NCI-H345 treated with DMSO at 0.1 percent for 48 hours (cell line): ENCODE results near the gene CTIF.
A peak's percentile ranks its signal among the peaks of the same experiment; 100 is the strongest.
"Not testable (repeated sequence)": the region's sequence is repeated elsewhere in the genome, so short reads cannot be mapped to it uniquely, and the experiment has no call there.

ENCODE experiments used
- DNase-seq: peaks from one replicate; lab custom pipeline; 2025; ENCODE audit not compliant: unreplicated experiment; lab: John Stamatoyannopoulos, UW

Gene CTIF

GRCh38 chr18:48857023-48857694, 318.3 kb downstream of the CTIF start:
- no peak for DNase-seq

- DNase-seq: no peak
These were observed 319.8 kb downstream of the CTIF start for GRCh38 chr18:48858676-48859075.

- DNase-seq: no peak
These were observed 320.8 kb downstream of the CTIF start for GRCh38 chr18:48859311-48860268.

- DNase-seq: no peak
These were observed 321.7 kb downstream of the CTIF start for GRCh38 chr18:48860269-48861180.

- DNase-seq: no peak
These were observed 322.4 kb downstream of the CTIF start for GRCh38 chr18:48861181-48861708.

- DNase-seq: no peak
These were observed 323.3 kb downstream of the CTIF start for GRCh38 chr18:48862132-48862531.

GRCh38 chr18:48862678-48863270, 323.9 kb downstream of the CTIF start:
- no peak for DNase-seq

GRCh38 chr18:48863432-48864065, 324.7 kb downstream of the CTIF start:
- DNase-seq: no peak

- DNase-seq: peak; percentile 89
These were observed 326.0 kb downstream of the CTIF start for GRCh38 chr18:48864876-48865275.

- DNase-seq: peak; percentile 89
These were observed 327.4 kb downstream of the CTIF start for GRCh38 chr18:48866028-48866733.

GRCh38 chr18:48866856-48867255, 328.0 kb downstream of the CTIF start:
- no peak for DNase-seq

- DNase-seq: no peak
These were observed 329.1 kb downstream of the CTIF start for GRCh38 chr18:48867978-48868377.

- no peak for DNase-seq
These were observed 329.9 kb downstream of the CTIF start for GRCh38 chr18:48868468-48869466.

- no peak for DNase-seq
These were observed 330.8 kb downstream of the CTIF start for GRCh38 chr18:48869591-48869990.

GRCh38 chr18:48870926-48871325, 332.1 kb downstream of the CTIF start:
- not testable (repeated sequence) for DNase-seq

GRCh38 chr18:48871391-48872166, 332.7 kb downstream of the CTIF start:
- no peak for DNase-seq
